B cell (primary cell): ENCODE measurements around the gene KSR1.

Experiments
- EZH2 ChIP-seq: IDR thresholded peaks from 2 replicates; pipeline ENCODE4 v1.6.1; 2012; ENCODE audit warnings: borderline replicate concordance, low read depth, mild to moderate bottlenecking, moderate library complexity, low read length; ENCODE audit not compliant: insufficient read depth, poor library complexity, severe bottlenecking
- TF ChIP-seq, protein P1 (sequence below): fragments of 200-600 bp; IDR thresholded peaks from one replicate; pipeline ENCODE4 v1.8.0; 2022; ENCODE audit warnings: antibody characterized with exemption, mild to moderate bottlenecking

DNA sequence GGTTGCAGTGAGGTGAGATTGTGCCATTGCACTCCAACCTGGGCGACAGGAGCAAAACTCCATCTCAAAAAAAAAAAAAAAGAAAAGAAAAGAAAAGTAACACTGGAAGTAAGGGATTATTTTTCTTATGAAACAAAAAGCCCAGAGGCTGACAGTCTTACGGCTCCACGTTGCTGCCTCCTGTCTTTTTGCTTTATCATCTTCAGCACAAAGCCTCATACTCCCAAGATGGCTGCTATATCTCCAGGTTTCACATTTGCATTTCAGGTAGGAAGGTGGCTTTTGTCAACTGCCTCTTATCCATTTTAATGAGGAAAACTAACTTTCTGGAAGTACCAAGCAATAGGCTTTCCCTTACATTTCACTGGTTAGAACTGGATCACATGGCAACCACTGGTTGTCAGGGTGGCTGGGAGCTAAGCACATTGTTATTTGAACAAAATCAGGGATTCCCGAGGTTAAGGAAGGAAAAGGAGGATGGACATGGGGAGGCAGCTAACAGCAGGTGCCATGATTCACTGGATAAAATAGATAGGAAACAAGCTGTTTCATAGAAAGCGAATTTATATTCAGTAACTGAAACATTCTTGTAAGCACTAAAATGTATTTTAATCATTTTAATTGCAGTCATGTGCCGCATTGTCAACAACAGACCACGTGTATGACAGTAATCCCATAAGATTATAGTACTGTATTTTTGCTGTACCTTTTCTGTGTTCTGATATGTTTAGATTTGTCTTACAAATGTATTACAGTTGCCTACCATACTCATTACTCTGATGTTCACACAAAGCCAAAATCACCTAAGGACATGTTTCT is 58.6 kb downstream of the KSR1 start:
- TF ChIP-seq, protein P1, sequence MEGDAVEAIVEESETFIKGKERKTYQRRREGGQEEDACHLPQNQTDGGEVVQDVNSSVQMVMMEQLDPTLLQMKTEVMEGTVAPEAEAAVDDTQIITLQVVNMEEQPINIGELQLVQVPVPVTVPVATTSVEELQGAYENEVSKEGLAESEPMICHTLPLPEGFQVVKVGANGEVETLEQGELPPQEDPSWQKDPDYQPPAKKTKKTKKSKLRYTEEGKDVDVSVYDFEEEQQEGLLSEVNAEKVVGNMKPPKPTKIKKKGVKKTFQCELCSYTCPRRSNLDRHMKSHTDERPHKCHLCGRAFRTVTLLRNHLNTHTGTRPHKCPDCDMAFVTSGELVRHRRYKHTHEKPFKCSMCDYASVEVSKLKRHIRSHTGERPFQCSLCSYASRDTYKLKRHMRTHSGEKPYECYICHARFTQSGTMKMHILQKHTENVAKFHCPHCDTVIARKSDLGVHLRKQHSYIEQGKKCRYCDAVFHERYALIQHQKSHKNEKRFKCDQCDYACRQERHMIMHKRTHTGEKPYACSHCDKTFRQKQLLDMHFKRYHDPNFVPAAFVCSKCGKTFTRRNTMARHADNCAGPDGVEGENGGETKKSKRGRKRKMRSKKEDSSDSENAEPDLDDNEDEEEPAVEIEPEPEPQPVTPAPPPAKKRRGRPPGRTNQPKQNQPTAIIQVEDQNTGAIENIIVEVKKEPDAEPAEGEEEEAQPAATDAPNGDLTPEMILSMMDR, result no peak
- TF ChIP-seq EZH2, result no peak
